Stomach (tissue), 9 donors: ENCODE data around the gene CTNND2. TPM values are rescaled to one million over a fixed set of nuclear protein-coding genes. Genes with fewer than 3 reads are reported as not detected.

ENCODE experiments used
- DNase-seq, 2 donors: peaks; one replicate each; pipeline versions ENCODE4 v3.0.0 to v3.0.0-alpha.2; 2013 to 2019
- H3K27ac ChIP-seq, 5 donors: fragments of 200-600 bp in 4 of 5; sonication (generic) in 4 of 5; one replicate each; pipeline ENCODE4 v1.5.1; 2013 to 2019; ENCODE audit warnings: mild to moderate bottlenecking in 1 of 5, moderate library complexity in 1 of 5
- H3K27me3 ChIP-seq, 3 donors: fragments of 200-600 bp; sonication (generic); one replicate each; pipeline ENCODE4 v1.5.1; 2017 to 2019; ENCODE audit warnings: mixed run types in 1 of 3
- H3K36me3 ChIP-seq, 4 donors: fragments of 200-600 bp; sonication (generic); 1 replicate in 3 of 4; 2 replicates in 1 of 4; pipeline ENCODE4 v1.5.1; 2016 to 2019
- H3K4me1 ChIP-seq, 4 donors: fragments of 200-600 bp; sonication (generic); one replicate each; pipeline ENCODE4 v1.5.1; 2016 to 2019
- H3K4me3 ChIP-seq, 4 donors: fragments of 200-600 bp; sonication (generic) in 3 of 4; one replicate each; pipeline ENCODE4 v1.5.1; 2016 to 2019; ENCODE audit warnings: mild to moderate bottlenecking in 1 of 4
- H3K9me3 ChIP-seq, 4 donors: fragments of 200-600 bp; sonication (generic); one replicate each; pipeline ENCODE4 v1.5.1; 2016 to 2019
- CTCF ChIP-seq, 7 experiments: fragments of 450-650 bp in 4 of 7; fragments of 200-600 bp in 3 of 7; sonication (generic) in 3 of 7; IDR thresholded peaks; one replicate each; pipeline ENCODE4 v1.5.1; 2016 to 2019; ENCODE audit warnings: antibody characterized with exemption in 7 of 7, control low read depth in 2 of 7, mild to moderate bottlenecking in 1 of 7
- EP300 ChIP-seq: sonication (generic); formaldehyde crosslinking; IDR thresholded peaks from one replicate; pipeline ENCODE4 v1.6.1; 2017; ENCODE audit warnings: antibody characterized with exemption
- POLR2A ChIP-seq, 4 donors: fragments of 450-650 bp; IDR thresholded peaks; one replicate each; pipeline ENCODE4 v1.6.1; 2016; ENCODE audit warnings: antibody characterized with exemption in 4 of 4, control low read depth in 2 of 4, mild to moderate bottlenecking in 1 of 4, moderate library complexity in 1 of 4
- POLR2AphosphoS5 ChIP-seq, 3 donors: sonication (generic); formaldehyde crosslinking; IDR thresholded peaks; one replicate each; pipeline ENCODE4 v1.6.1; 2016; ENCODE audit warnings: antibody characterized with exemption in 3 of 3
- WGBS, 5 donors: extraction: QIAGEN DNeasy Blood & Tissue Kit in 3 of 5; methylation state at CpG; one replicate each; pipeline versions ENCODE4 v1.1.5 to v1.1.7; 2013 to 2018; 5-methylcytosine and 5-hydroxymethylcytosine counted together
- intact Hi-C: fragments of 100-400 bp; cut with DNase I; formaldehyde crosslinking; loops from one replicate; pipeline ENCODE4 v1.15.1; 2023; ENCODE audit warnings: low total_unique reads
- polyA plus RNA-seq, 3 donors: library from polyadenylated mRNA; stranded (reverse); fragments of 200-250 nt; gene quantifications; one replicate each; pipeline ENCODE4 v1.2.3, GENCODE V29; 2013
- total RNA-seq, 5 donors: library from RNA; depleted of rRNA; stranded (reverse); fragments of >200 nt; gene quantifications; one replicate each; pipeline versions ENCODE4 v1.1.0 to v1.2.3, GENCODE V29; 2014 to 2016
- donor health status: healthy with polysubstance abuse.
- donor health status: Bipolar disorder and iron deficiency.
- donor health status: healthy.

CTNND2 gene
- total and polyA plus RNA-seq, 8 donors: 0.29 to 3.4 (median 2.0) TPM; not detected in 2

DNA sequence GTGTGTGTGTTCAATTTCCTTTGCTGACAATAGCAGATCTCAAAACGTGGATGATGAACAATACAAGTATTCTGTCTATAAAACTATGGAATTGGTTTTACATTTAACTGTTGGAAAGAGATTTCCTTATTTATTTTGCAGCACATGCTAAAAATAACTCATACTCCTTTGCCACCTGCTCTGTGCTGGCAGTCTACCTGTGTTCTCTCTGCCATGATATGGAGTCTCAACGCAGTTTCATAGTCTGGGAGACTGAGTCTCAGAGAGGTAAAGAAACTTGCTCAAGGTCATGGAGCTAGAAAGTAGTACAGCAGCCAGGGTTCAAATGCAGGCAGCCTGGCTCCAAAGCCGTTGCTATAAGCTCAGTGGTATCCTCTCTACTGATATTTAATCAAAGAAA, 677.2 kb downstream of the CTNND2 start:
- H3K36me3 ChIP-seq: no peaks in the 10 kb centered on the region

DNA sequence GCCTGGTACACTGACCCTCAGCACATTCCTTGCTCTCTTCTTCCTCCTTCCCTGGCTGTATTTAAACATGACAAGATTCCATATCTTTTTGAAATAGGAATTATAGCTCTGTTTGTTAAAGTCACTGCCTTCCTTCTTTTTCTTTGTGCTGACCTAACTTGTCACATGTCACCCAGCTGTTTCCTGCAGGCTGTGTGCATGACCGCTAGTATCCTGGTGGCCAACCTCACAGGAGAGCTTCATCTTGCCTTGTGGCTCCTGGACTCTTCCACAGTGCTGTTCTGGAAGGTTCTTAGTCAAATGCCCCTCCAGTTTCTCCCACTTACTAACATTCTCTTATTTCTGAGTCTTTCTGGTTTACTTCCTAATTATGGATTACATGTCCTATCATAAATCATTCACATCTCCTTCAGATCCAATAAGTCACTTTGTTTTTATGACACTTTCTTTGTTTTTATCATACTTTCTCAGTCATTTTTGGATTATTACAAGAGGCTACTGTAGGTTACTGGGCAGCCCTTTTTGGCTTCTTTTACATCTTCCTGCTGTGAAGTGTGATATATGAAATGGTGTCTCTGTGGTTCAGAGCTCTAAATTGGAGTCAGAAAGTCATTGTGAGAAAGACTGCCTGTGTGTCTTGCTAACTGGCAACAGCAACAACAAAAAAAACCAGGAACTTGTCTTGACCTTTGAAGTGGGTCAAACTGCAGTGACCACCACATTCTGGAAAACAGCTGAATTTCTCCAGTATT, 679.6 kb downstream of the CTNND2 start:
- intact Hi-C loops: no loop called here

More for the DNA sequence above, 677.2 kb downstream of the CTNND2 start:
- Histone ChIP-seq H3K27ac (no peak overlapping the region), H3K9me3 (peaks cover 0 to 6% (median 5%) of the 10 kb centered on the region in 4 donors), H3K27me3 (no peaks in the 10 kb centered on the region), H3K4me3 (no peak overlapping the region), H3K4me1 (no peaks in the 10 kb centered on the region)
- TF ChIP-seq POLR2A (IDR thresholded peaks at IDR 0.05) (no peak), EP300 (no peak), CTCF (IDR thresholded peaks at IDR 0.05) (no peak), POLR2AphosphoS5 (IDR thresholded peaks at IDR 0.05) (no peak)
- no peak for DNase-seq
- WGBS, 5 donors: 30 to 53% (median 44%) methylated on average over 3 of the region's 3 CpGs
- intact Hi-C loops: no loop called here

DNA sequence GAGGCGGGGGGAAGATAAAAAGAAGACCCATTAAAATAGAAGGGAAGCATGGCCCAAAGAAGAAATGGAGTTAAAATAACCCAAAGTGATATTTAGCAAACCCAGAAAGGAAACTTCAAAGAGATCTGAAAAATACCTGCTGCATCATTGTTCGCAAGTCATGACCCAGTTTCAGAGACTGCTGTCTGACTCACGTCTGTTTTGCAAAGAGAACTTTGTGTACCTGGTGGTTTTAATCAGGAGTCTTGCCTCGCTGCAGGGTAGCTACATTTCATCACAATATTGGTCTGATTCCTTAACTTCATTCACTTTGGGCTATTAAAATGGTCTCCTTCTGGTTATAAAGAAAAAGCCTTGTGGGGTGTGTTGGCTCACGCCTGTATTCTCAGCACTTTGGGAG, 682.1 kb downstream of the CTNND2 start:
- 74 to 79% (median 76%) methylated on average over 5 of the region's 5 CpGs for WGBS, 5 donors

More for the DNA sequence above, 679.6 kb downstream of the CTNND2 start:
- Histone ChIP-seq H3K27me3 (no peaks in the 10 kb centered on the region), H3K27ac (no peak overlapping the region), H3K36me3 (no peaks in the 10 kb centered on the region), H3K4me1 (no peaks in the 10 kb centered on the region), H3K9me3 (no peaks in the 10 kb centered on the region), H3K4me3 (no peak overlapping the region)
- DNase-seq: peak in 1 of 2 donors; percentile 15
- TF ChIP-seq CTCF (IDR thresholded peaks at IDR 0.05) (no peak), POLR2A (IDR thresholded peaks at IDR 0.05) (no peak), EP300 (no peak), POLR2AphosphoS5 (IDR thresholded peaks at IDR 0.05) (no peak)
- 78 to 89% (median 83%) methylated on average over 1 of the region's 1 CpG for WGBS, 5 donors

More for the DNA sequence above, 682.1 kb downstream of the CTNND2 start:
- no peak overlapping the region for H3K27ac ChIP-seq
- no peaks in the 10 kb centered on the region for H3K27me3 ChIP-seq
- no peaks in the 10 kb centered on the region for H3K9me3 ChIP-seq
- H3K36me3 ChIP-seq: no peaks in the 10 kb centered on the region
- intact Hi-C loops: no loop called here
- no peaks in the 10 kb centered on the region for H3K4me1 ChIP-seq
- no peak overlapping the region for H3K4me3 ChIP-seq
- TF ChIP-seq EP300 (no peak), POLR2AphosphoS5 (IDR thresholded peaks at IDR 0.05) (no peak), CTCF (IDR thresholded peaks at IDR 0.05) (no peak), POLR2A (IDR thresholded peaks at IDR 0.05) (no peak)
- DNase-seq: no peak
